Stomach (tissue), 9 donors: ENCODE data around the gene CNN1. TPM values are rescaled to one million over a fixed set of nuclear protein-coding genes. Genes with fewer than 3 reads are reported as not detected.

Source experiments
- DNase-seq, 2 donors: peaks; one replicate each; pipeline versions ENCODE4 v3.0.0 to v3.0.0-alpha.2; 2013 to 2019
- H3K27ac ChIP-seq, 5 donors: fragments of 200-600 bp in 4 of 5; sonication (generic) in 4 of 5; one replicate each; pipeline ENCODE4 v1.5.1; 2013 to 2019; ENCODE audit warnings: mild to moderate bottlenecking in 1 of 5, moderate library complexity in 1 of 5
- H3K27me3 ChIP-seq, 3 donors: fragments of 200-600 bp; sonication (generic); one replicate each; pipeline ENCODE4 v1.5.1; 2017 to 2019; ENCODE audit warnings: mixed run types in 1 of 3
- H3K36me3 ChIP-seq, 4 donors: fragments of 200-600 bp; sonication (generic); 1 replicate in 3 of 4; 2 replicates in 1 of 4; pipeline ENCODE4 v1.5.1; 2016 to 2019
- H3K4me1 ChIP-seq, 4 donors: fragments of 200-600 bp; sonication (generic); one replicate each; pipeline ENCODE4 v1.5.1; 2016 to 2019
- H3K4me3 ChIP-seq, 4 donors: fragments of 200-600 bp; sonication (generic) in 3 of 4; one replicate each; pipeline ENCODE4 v1.5.1; 2016 to 2019; ENCODE audit warnings: mild to moderate bottlenecking in 1 of 4
- H3K9me3 ChIP-seq, 4 donors: fragments of 200-600 bp; sonication (generic); one replicate each; pipeline ENCODE4 v1.5.1; 2016 to 2019
- CTCF ChIP-seq, 7 experiments: fragments of 450-650 bp in 4 of 7; fragments of 200-600 bp in 3 of 7; sonication (generic) in 3 of 7; IDR thresholded peaks; one replicate each; pipeline ENCODE4 v1.5.1; 2016 to 2019; ENCODE audit warnings: antibody characterized with exemption in 7 of 7, control low read depth in 2 of 7, mild to moderate bottlenecking in 1 of 7
- EP300 ChIP-seq: sonication (generic); formaldehyde crosslinking; IDR thresholded peaks from one replicate; pipeline ENCODE4 v1.6.1; 2017; ENCODE audit warnings: antibody characterized with exemption
- POLR2A ChIP-seq, 4 donors: fragments of 450-650 bp; IDR thresholded peaks; one replicate each; pipeline ENCODE4 v1.6.1; 2016; ENCODE audit warnings: antibody characterized with exemption in 4 of 4, control low read depth in 2 of 4, mild to moderate bottlenecking in 1 of 4, moderate library complexity in 1 of 4
- POLR2AphosphoS5 ChIP-seq, 3 donors: sonication (generic); formaldehyde crosslinking; IDR thresholded peaks; one replicate each; pipeline ENCODE4 v1.6.1; 2016; ENCODE audit warnings: antibody characterized with exemption in 3 of 3
- WGBS, 5 donors: extraction: QIAGEN DNeasy Blood & Tissue Kit in 3 of 5; methylation state at CpG; one replicate each; pipeline versions ENCODE4 v1.1.5 to v1.1.7; 2013 to 2018; 5-methylcytosine and 5-hydroxymethylcytosine counted together
- intact Hi-C: fragments of 100-400 bp; cut with DNase I; formaldehyde crosslinking; loops from one replicate; pipeline ENCODE4 v1.15.1; 2023; ENCODE audit warnings: low total_unique reads
- polyA plus RNA-seq, 3 donors: library from polyadenylated mRNA; stranded (reverse); fragments of 200-250 nt; gene quantifications; one replicate each; pipeline ENCODE4 v1.2.3, GENCODE V29; 2013
- total RNA-seq, 5 donors: library from RNA; depleted of rRNA; stranded (reverse); fragments of >200 nt; gene quantifications; one replicate each; pipeline versions ENCODE4 v1.1.0 to v1.2.3, GENCODE V29; 2014 to 2016
- donor health status: healthy with polysubstance abuse.
- donor health status: Bipolar disorder and iron deficiency.
- donor health status: healthy.

CNN1 gene
- total and polyA plus RNA-seq, 8 donors = 70.2 to 1,183 (median 546) TPM

GRCh38 chr19:11541238-11541637 lies 2.6 kb downstream of the CNN1 start:
- Histone ChIP-seq H3K4me1 (peaks cover 0 to 16% (median 11%) of the 10 kb centered on the region in 4 donors), H3K27ac (peak overlapping the region in 3 of 5 donors; percentile 81 to 95 (median 82)), H3K36me3 (peaks cover 0 to 5% (median 2%) of the 10 kb centered on the region in 4 donors), H3K4me3 (peak overlapping the region in 3 of 4 donors; percentile 44 to 51 (median 47)), H3K9me3 (no peaks in the 10 kb centered on the region), H3K27me3 (peaks cover 4 to 25% (median 17%) of the 10 kb centered on the region in 3 donors)
- WGBS, 5 donors = 48 to 68% (median 64%) methylated on average over 3 of the region's 3 CpGs
- no peak for DNase-seq
- TF ChIP-seq POLR2AphosphoS5 (IDR thresholded peaks at IDR 0.05) = no peak
- no peak for TF ChIP-seq EP300
- TF ChIP-seq CTCF (IDR thresholded peaks at IDR 0.05) = no peak
- no peak for TF ChIP-seq POLR2A (IDR thresholded peaks at IDR 0.05)
- intact Hi-C loops = no loop called here

- no peak for DNase-seq
- no peak overlapping the region for H3K27ac ChIP-seq
- TF ChIP-seq CTCF (IDR thresholded peaks at IDR 0.05) = no peak
- no peak for TF ChIP-seq POLR2A (IDR thresholded peaks at IDR 0.05)
- no peak for TF ChIP-seq POLR2AphosphoS5 (IDR thresholded peaks at IDR 0.05)
- no peak for TF ChIP-seq EP300
- 87 to 94% (median 89%) methylated on average over 13 to 14 of the region's 14 CpGs for WGBS, 5 donors
- H3K27me3 ChIP-seq = no peaks in the 10 kb centered on the region
- H3K4me3 ChIP-seq = no peak overlapping the region
- H3K9me3 ChIP-seq = no peaks in the 10 kb centered on the region
- H3K36me3 ChIP-seq = peaks cover 11 to 53% (median 34%) of the 10 kb centered on the region in 4 donors
- peaks cover 0 to 5% (median 2%) of the 10 kb centered on the region in 4 donors for H3K4me1 ChIP-seq
- intact Hi-C loops = no loop called here
Measured at GRCh38 chr19:11547929-11548700, 9.5 kb downstream of the CNN1 start.

GRCh38 chr19:11549386-11549953 lies 10.8 kb downstream of the CNN1 start:
- H3K4me3 ChIP-seq = no peak overlapping the region
- intact Hi-C loops = no loop called here
- no peaks in the 10 kb centered on the region for H3K9me3 ChIP-seq
- no peak for DNase-seq
- peaks cover 0 to 5% (median 2%) of the 10 kb centered on the region in 4 donors for H3K4me1 ChIP-seq
- TF ChIP-seq POLR2AphosphoS5 (IDR thresholded peaks at IDR 0.05) (no peak), CTCF (IDR thresholded peaks at IDR 0.05) (no peak), POLR2A (IDR thresholded peaks at IDR 0.05) (no peak), EP300 (no peak)
- H3K27me3 ChIP-seq = no peaks in the 10 kb centered on the region
- H3K27ac ChIP-seq = peak overlapping the region in 1 of 5 donors; percentile 67
- peaks cover 24 to 66% (median 48%) of the 10 kb centered on the region in 4 donors for H3K36me3 ChIP-seq
- 74 to 92% (median 89%) methylated on average over 6 to 24 of the region's 24 CpGs for WGBS, 5 donors

GRCh38 chr19:11550265-11550664 lies 11.6 kb downstream of the CNN1 start:
- H3K27ac ChIP-seq = peak overlapping the region in 2 of 5 donors; percentile 25 to 67
- peaks cover 26 to 74% (median 56%) of the 10 kb centered on the region in 4 donors for H3K36me3 ChIP-seq
- intact Hi-C loops = no loop called here
- TF ChIP-seq EP300 = no peak
- TF ChIP-seq POLR2AphosphoS5 (IDR thresholded peaks at IDR 0.05) = no peak
- no peak for TF ChIP-seq CTCF (IDR thresholded peaks at IDR 0.05)
- TF ChIP-seq POLR2A (IDR thresholded peaks at IDR 0.05) = no peak
- no peak overlapping the region for H3K4me3 ChIP-seq
- H3K9me3 ChIP-seq = no peaks in the 10 kb centered on the region
- H3K4me1 ChIP-seq = peaks cover 0 to 6% (median 2%) of the 10 kb centered on the region in 4 donors
- 74 to 88% (median 86%) methylated on average over 8 of the region's 8 CpGs for WGBS, 5 donors
- no peak for DNase-seq
- no peaks in the 10 kb centered on the region for H3K27me3 ChIP-seq
